CD4-positive, alpha-beta T cell treated with Interleukin-4 for 1 hour (primary cell): ENCODE data around the gene ADCY9.

ENCODE experiments used
- DNase-seq, 2 donors: peaks; one replicate each; pipeline ENCODE4 v3.0.0-alpha.2; 2020 to 2022

ADCY9 gene

GRCh38 chr16:4025428-4025827, 90.8 kb downstream of the ADCY9 start:
- no peak for DNase-seq

- no peak for DNase-seq
These were observed 94.3 kb downstream of the ADCY9 start for GRCh38 chr16:4021916-4022315.

GRCh38 chr16:4021070-4021779, 95.0 kb downstream of the ADCY9 start:
- no peak for DNase-seq

GRCh38 chr16:4019371-4019791, 96.9 kb downstream of the ADCY9 start:
- DNase-seq: peak in 1 of 2 donors; percentile 13

- no peak for DNase-seq
These were observed 97.9 kb downstream of the ADCY9 start for GRCh38 chr16:4018391-4018790.

- DNase-seq: no peak
These were observed 98.4 kb downstream of the ADCY9 start for GRCh38 chr16:4017807-4018206.

- peak; percentile 47 to 50 for DNase-seq
These were observed 99.6 kb downstream of the ADCY9 start for GRCh38 chr16:4016658-4017057.

GRCh38 chr16:4016005-4016352, 100.3 kb downstream of the ADCY9 start:
- no peak for DNase-seq

GRCh38 chr16:4015275-4016004, 100.8 kb downstream of the ADCY9 start:
- DNase-seq: no peak

- DNase-seq: no peak
These were observed 104.2 kb downstream of the ADCY9 start for GRCh38 chr16:4011940-4012629.

GRCh38 chr16:4011225-4011939, 104.9 kb downstream of the ADCY9 start:
- DNase-seq: peak in 1 of 2 donors; percentile 33

GRCh38 chr16:4010225-4011158, 105.8 kb downstream of the ADCY9 start:
- DNase-seq: no peak

- DNase-seq: no peak
These were observed 107.1 kb downstream of the ADCY9 start for GRCh38 chr16:4009177-4009576.

GRCh38 chr16:4008116-4008515, 108.1 kb downstream of the ADCY9 start:
- DNase-seq: no peak

- no peak for DNase-seq
These were observed 109.7 kb downstream of the ADCY9 start for GRCh38 chr16:4006397-4006999.

- no peak for DNase-seq
These were observed 110.5 kb downstream of the ADCY9 start for GRCh38 chr16:4005731-4006130.

- no peak for DNase-seq
These were observed 111.0 kb downstream of the ADCY9 start for GRCh38 chr16:4005281-4005680.

- no peak for DNase-seq
These were observed 112.0 kb downstream of the ADCY9 start for GRCh38 chr16:4004206-4004605.

GRCh38 chr16:4003576-4003975, 112.7 kb downstream of the ADCY9 start:
- no peak for DNase-seq

GRCh38 chr16:4003166-4003565, 113.1 kb downstream of the ADCY9 start:
- no peak for DNase-seq

GRCh38 chr16:4002121-4002520, 114.1 kb downstream of the ADCY9 start:
- DNase-seq: no peak
